Epithelial cell of proximal tubule (primary cell): ENCODE results near the gene PARP11. TPM values are rescaled to one million over a fixed set of nuclear protein-coding genes. Genes with fewer than 3 reads are reported as not detected.

Source experiments
- DNase-seq: peaks from one replicate; pipeline ENCODE4 v3.0.0-alpha.2; 2011; ENCODE audit warnings: low read depth
- H3K4me3 ChIP-seq: 2 replicates; pipeline ENCODE4 v1.5.1; 2011; ENCODE audit warnings: low read depth, mild to moderate bottlenecking, low read length
- total RNA-seq: library from RNA; depleted of rRNA; stranded (reverse); fragments of >200 nt; gene quantifications from 2 replicates; pipeline ENCODE4 v1.2.3, GENCODE V29; 2015
- TF ChIP-seq, protein P1 (sequence below): conservative IDR thresholded peaks from 2 replicates; pipeline ENCODE4 v1.5.1; 2012; ENCODE audit warnings: low read depth, mild to moderate bottlenecking, low read length

Gene PARP11
- total RNA-seq, 1 donor from 2014 or later = 3.6 TPM

DNA sequence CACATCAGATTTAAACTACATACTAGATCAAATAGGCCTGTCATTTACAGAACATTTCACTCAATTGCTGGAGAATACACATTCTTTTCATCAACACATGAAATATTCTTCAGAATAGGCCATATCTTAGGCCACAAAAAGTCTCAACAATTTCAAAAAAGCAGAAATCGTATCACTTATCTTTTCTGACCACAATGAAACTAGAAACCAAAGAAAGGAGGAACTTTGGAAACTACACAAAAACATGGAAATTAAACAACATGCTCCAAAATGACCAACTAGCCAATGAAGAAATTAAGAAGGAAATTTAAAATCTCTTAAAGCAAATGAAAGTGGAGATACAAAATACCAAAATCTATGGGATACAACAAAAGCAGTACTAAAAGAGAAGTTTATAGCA, 35.1 kb downstream of the PARP11 start:
- TF ChIP-seq, protein P1, sequence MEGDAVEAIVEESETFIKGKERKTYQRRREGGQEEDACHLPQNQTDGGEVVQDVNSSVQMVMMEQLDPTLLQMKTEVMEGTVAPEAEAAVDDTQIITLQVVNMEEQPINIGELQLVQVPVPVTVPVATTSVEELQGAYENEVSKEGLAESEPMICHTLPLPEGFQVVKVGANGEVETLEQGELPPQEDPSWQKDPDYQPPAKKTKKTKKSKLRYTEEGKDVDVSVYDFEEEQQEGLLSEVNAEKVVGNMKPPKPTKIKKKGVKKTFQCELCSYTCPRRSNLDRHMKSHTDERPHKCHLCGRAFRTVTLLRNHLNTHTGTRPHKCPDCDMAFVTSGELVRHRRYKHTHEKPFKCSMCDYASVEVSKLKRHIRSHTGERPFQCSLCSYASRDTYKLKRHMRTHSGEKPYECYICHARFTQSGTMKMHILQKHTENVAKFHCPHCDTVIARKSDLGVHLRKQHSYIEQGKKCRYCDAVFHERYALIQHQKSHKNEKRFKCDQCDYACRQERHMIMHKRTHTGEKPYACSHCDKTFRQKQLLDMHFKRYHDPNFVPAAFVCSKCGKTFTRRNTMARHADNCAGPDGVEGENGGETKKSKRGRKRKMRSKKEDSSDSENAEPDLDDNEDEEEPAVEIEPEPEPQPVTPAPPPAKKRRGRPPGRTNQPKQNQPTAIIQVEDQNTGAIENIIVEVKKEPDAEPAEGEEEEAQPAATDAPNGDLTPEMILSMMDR = no peak
- no peak overlapping the region for H3K4me3 ChIP-seq
- no peak for DNase-seq

DNA sequence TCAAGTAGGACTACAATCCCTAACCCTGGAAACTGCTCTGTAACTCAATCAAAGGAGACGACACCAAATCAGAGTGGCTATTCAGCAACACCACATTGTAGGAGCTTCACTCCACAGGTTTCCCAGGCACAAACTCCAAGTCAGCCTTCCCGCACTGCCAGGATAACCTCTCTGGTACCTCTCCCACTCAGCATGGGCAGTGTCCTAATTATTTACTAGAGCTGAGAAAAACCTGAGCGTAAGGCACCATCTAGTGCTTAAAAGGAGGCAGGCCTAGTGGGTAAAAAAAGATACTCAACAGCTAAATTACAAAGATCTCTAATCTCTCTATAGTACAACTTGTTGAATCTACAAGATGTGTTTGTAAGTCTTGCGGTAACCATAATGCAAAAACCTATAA, 36.1 kb downstream of the PARP11 start:
- H3K4me3 ChIP-seq = no peak overlapping the region
- TF ChIP-seq, protein P1 = no peak

DNA sequence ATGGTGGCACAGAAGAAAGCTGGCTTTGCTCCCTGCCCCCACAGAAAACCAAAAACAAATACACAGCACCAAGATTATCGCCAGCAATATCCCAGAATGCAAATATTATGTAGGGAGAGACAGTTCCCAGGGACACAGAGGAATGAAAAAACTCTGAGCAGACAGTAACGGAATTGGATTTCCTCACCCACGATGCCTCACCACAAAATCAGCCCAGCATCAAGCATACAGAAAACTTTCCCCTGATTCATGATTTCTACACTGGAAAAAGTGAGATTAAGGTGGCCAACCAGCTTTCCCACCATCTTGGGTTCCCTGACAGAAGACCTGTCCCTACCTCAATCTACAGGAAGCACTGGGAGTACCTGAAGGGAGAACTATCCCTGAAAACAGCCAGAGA, 36.6 kb downstream of the PARP11 start:
- no peak overlapping the region for H3K4me3 ChIP-seq
- DNase-seq = no peak
- TF ChIP-seq, protein P1 = no peak

More for the DNA sequence above, 36.1 kb downstream of the PARP11 start:
- no peak for DNase-seq

DNA sequence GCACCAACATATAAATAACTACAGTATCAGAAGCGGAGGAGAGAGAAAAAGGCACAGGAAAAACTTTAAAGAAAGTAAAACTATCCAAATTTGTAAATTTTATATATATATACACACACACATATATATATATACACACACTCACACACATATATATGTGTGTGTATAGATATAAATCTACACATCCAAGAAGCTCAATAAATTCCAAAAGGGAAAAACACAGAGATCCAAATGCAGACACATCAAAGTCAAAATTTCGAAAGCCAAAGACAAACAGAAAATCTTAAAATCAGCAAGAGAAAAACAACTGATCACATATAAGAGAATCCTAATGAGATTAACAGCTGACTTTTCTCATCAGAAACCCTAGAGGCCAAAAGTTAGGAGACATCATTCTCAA, 37.3 kb downstream of the PARP11 start:
- no peak overlapping the region for H3K4me3 ChIP-seq
- TF ChIP-seq, protein P1 = no peak
- no peak for DNase-seq

DNA sequence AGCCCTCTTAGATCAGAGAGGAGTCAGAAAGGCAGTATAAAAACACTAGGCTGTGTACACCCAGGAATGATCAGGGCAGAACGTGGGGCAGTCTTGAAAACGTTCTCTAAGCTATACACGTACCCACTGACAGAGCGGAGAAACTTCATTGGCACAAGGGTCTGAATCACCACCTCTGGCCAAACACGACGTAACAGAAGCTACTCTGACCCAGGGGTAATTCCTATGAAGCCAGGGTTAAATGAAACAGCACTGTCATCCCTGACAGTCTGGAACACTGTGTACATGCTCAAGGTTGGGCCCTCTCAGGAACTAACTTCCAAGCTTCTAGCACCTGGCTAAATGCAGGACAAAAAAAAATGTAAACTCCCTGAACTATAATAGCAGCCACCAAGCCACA, 38.4 kb downstream of the PARP11 start:
- no peak for DNase-seq
- H3K4me3 ChIP-seq = no peak overlapping the region
- TF ChIP-seq, protein P1 = no peak

DNA sequence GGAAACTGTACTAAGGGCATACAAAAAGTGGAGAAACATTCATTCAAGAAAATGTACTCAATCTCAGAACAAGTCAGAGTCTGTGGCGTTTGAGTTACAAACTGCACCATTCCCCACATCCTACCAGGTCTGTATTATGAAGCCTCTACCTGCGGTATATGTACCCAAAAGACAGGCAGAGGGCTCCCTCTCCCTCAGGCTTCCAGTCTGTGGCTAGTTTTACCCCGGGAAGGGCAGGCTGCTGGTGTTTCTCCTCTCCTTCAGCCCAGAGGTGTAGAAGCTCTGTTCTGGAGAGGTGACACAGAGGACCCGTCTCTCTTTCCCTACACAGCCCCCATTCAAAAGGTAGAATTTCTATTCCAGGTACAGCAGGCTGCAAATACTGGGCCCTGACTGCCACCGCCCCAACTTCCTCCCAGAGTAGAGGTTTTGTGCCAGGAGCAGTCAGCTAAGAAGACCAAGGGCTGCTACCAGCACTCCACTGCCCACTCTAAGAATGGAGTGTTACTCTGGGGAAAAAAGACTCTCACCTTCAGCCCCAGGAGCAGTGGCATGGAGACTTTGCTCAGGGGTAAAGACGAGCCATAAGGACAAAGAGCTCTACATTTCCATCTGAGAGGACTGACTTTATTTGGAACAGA, 39.4 kb downstream of the PARP11 start:
- DNase-seq = no peak
- TF ChIP-seq, protein P1 = no peak
- H3K4me3 ChIP-seq = no peak overlapping the region

DNA sequence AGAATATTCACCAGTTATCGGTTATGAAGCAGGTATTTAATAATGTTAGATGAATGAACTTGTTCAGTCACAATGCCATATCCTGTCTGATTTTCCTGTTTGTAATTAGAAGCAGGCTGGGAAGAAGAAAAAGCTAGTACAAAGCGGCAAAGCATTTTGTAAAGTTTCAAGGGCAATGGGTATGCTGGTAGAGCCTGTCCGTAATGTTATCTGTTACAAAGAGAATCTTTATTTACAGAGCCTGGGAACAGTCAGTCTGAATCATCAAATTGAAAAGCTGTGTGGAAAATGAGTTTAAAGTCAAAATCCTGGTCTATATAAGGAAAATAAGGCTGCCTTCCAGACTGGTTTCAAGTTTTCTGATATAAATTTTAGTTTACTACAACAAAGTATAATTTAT, 40.5 kb downstream of the PARP11 start:
- TF ChIP-seq, protein P1 = no peak
- no peak overlapping the region for H3K4me3 ChIP-seq

More for the DNA sequence above, 40.5 kb downstream of the PARP11 start:
- no peak for DNase-seq
